Caco-2 (cell line): ENCODE data around the gene FOXO3. TPM values are rescaled to one million over a fixed set of nuclear protein-coding genes. Genes with fewer than 3 reads are reported as not detected.

Experiments
- BruUV-seq: library from RNA; stranded (reverse); fragments of 400-500 nt; replicated peaks from 2 replicates; lab custom pipeline; 2021; lab: Mats Ljungman, UMichigan
- CTCF ChIA-PET: fragments of 300-600 bp; sonication (Branson Sonifier 250); formaldehyde crosslinking; loops from one replicate; lab custom pipeline; 2022; ENCODE audit warnings: antibody characterized with exemption; lab: Charles Lee
- POLR2A ChIA-PET: fragments of 300-600 bp; sonication (Branson Sonifier 250); formaldehyde crosslinking; loops from one replicate; lab custom pipeline; 2022; ENCODE audit warnings: antibody characterized with exemption; lab: Charles Lee
- DNase-seq, 2 experiments: peaks; one replicate each; pipeline versions ENCODE4 v3.0.0 to v3.0.0-alpha.2; 2020 to 2022
- H3K27me3 ChIP-seq: replicated peaks from 2 replicates; pipeline ENCODE4 v1.6.0; 2011; ENCODE audit warnings: low read length; ENCODE audit not compliant: control insufficient read depth, insufficient read depth
- H3K36me3 ChIP-seq: 2 replicates; pipeline ENCODE4 v1.5.1; 2011; ENCODE audit warnings: low read length; ENCODE audit not compliant: control insufficient read depth, insufficient read depth
- H3K4me1 ChIP-seq: fragments of 250-450 bp; sonication (Bioruptor Pico); 2 replicates; pipeline ENCODE4 v1.5.1; 2020; ENCODE audit warnings: mild to moderate bottlenecking
- H3K4me3 ChIP-seq: 2 replicates; pipeline ENCODE4 v1.5.1; 2011; ENCODE audit warnings: low read depth, mild to moderate bottlenecking, control low read depth, low read length
- H3K9me3 ChIP-seq: fragments of 250-450 bp; sonication (Bioruptor Pico); 2 replicates; pipeline ENCODE4 v1.5.1; 2020; ENCODE audit warnings: mild to moderate bottlenecking, moderate library complexity
- H3K27ac Mint-ChIP-seq: one replicate; pipeline ENCODE4 v1.8.0; 2022; ENCODE audit warnings: mixed read lengths; ENCODE audit not compliant: unreplicated experiment
- H3K27me3 Mint-ChIP-seq: one replicate; pipeline ENCODE4 v1.8.0; 2022; ENCODE audit warnings: mixed read lengths; ENCODE audit not compliant: insufficient read depth, unreplicated experiment
- H3K36me3 Mint-ChIP-seq: one replicate; pipeline ENCODE4 v1.8.0; 2022; ENCODE audit warnings: mild to moderate bottlenecking, mixed read lengths; ENCODE audit not compliant: insufficient read depth, unreplicated experiment
- H3K4me1 Mint-ChIP-seq: one replicate; pipeline ENCODE4 v1.8.0; 2022; ENCODE audit warnings: low read depth, mixed read lengths; ENCODE audit not compliant: unreplicated experiment
- H3K4me3 Mint-ChIP-seq: one replicate; pipeline ENCODE4 v1.8.0; 2022; ENCODE audit warnings: mild to moderate bottlenecking, moderate library complexity, mixed read lengths; ENCODE audit not compliant: unreplicated experiment
- H3K9me3 Mint-ChIP-seq: one replicate; pipeline ENCODE4 v1.8.0; 2022; ENCODE audit warnings: mixed read lengths; ENCODE audit not compliant: unreplicated experiment
- intact Hi-C: fragments of 100-400 bp; cut with micrococcal nuclease; formaldehyde crosslinking; loops from one replicate; pipeline ENCODE4 v1.10.0; 2022; ENCODE audit not compliant: unreplicated experiment
- total RNA-seq: library from RNA; stranded (reverse); gene quantifications from 2 replicates; pipeline ENCODE4 v1.2.3, GENCODE V29; 2022
- TF ChIP-seq, protein P1 (sequence below), 2 experiments: fragments of 200-600 bp in 1 of 2; IDR thresholded peaks; 1 replicate in 1 of 2; 2 replicates in 1 of 2; pipeline versions ENCODE4 v1.5.1 to v1.8.0; 2011 to 2022; ENCODE audit warnings: antibody characterized with exemption in 1 of 2, control low read depth in 1 of 2, inconsistent platforms in 1 of 2, low read depth in 1 of 2, low read length in 1 of 2, mild to moderate bottlenecking in 1 of 2, moderate library complexity in 1 of 2; ENCODE audit not compliant: insufficient read depth in 1 of 2, severe bottlenecking in 1 of 2, unreplicated experiment in 1 of 2

The FOXO3 gene
- total RNA-seq, 1 experiment from 2014 or later: 34.3 TPM

DNA sequence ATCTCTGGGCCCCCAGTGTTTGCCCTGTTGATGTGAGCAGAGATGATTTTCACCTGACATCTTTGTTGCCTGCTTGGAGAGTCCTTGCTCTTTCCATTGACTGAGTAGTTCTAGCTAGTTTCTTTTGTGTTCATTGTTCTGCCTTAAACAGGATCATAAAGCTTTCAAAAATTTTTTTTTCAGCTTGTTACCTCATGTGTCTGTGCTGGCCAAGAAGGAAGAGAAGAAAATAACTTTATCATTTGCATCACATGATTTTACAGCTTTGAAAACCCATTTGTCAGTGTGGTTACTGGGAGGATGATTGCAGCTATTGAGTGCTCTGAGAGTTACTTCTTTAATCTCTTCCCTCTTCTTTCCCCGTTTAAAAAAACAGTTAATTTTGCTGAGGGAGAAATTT lies 16.0 kb downstream of the FOXO3 start:
- no peaks in the 10 kb centered on the region for H3K36me3 ChIP-seq
- Mint-ChIP-seq H3K4me3 (no peak overlapping the region), H3K36me3 (peaks cover 33% of the 10 kb centered on the region), H3K27ac (no peak overlapping the region), H3K9me3 (no peaks in the 10 kb centered on the region), H3K27me3 (no peaks in the 10 kb centered on the region), H3K4me1 (peaks cover 18% of the 10 kb centered on the region)
- TF ChIP-seq, protein P1, sequence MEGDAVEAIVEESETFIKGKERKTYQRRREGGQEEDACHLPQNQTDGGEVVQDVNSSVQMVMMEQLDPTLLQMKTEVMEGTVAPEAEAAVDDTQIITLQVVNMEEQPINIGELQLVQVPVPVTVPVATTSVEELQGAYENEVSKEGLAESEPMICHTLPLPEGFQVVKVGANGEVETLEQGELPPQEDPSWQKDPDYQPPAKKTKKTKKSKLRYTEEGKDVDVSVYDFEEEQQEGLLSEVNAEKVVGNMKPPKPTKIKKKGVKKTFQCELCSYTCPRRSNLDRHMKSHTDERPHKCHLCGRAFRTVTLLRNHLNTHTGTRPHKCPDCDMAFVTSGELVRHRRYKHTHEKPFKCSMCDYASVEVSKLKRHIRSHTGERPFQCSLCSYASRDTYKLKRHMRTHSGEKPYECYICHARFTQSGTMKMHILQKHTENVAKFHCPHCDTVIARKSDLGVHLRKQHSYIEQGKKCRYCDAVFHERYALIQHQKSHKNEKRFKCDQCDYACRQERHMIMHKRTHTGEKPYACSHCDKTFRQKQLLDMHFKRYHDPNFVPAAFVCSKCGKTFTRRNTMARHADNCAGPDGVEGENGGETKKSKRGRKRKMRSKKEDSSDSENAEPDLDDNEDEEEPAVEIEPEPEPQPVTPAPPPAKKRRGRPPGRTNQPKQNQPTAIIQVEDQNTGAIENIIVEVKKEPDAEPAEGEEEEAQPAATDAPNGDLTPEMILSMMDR (IDR thresholded peaks at IDR 0.05; ENCODE audit: insufficient read depth in 1 of 2, low read depth in 1 of 2, low read length in 1 of 2, severe bottlenecking in 1 of 2, unreplicated experiment in 1 of 2): no peak
- intact Hi-C loops: no loop called here
- CTCF ChIA-PET: no interaction called here
- no peaks in the 10 kb centered on the region for H3K27me3 ChIP-seq
- H3K4me1 ChIP-seq: peaks cover 17% of the 10 kb centered on the region
- no peaks in the 10 kb centered on the region for H3K9me3 ChIP-seq
- no peak for DNase-seq
- no peak overlapping the region for H3K4me3 ChIP-seq
- POLR2A ChIA-PET: no interaction called here
- no TSS peak for BruUV-seq

DNA sequence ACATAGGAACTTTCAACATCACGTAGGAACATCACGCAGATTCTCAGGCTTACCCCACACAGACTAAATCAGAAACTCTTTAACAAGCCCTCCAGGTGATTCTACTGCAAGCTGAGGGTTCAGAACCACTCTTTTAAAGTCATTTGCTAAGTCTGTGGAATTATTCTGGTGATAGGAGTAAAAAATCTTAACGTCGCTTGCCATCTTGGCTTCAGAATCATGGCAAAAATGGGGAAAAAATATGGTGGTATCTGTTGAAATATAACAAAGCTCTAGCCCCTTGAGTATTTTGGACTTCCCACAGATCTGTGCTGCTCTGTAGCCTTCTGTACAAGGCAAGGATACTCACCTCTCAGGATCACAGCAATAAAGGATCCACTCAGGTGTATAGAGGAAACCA lies 17.4 kb downstream of the FOXO3 start:
- Mint-ChIP-seq H3K27ac (peak overlapping the region; percentile 40), H3K27me3 (no peaks in the 10 kb centered on the region), H3K4me1 (peaks cover 18% of the 10 kb centered on the region), H3K36me3 (peaks cover 27% of the 10 kb centered on the region), H3K4me3 (peak overlapping the region; percentile 21), H3K9me3 (no peaks in the 10 kb centered on the region)
- intact Hi-C loops: no loop called here
- CTCF ChIA-PET: no interaction called here
- BruUV-seq: no TSS peak
- POLR2A ChIA-PET: no interaction called here
- TF ChIP-seq, protein P1 (IDR thresholded peaks at IDR 0.05; ENCODE audit: insufficient read depth in 1 of 2, low read depth in 1 of 2, low read length in 1 of 2, severe bottlenecking in 1 of 2, unreplicated experiment in 1 of 2): no peak
- H3K9me3 ChIP-seq: no peaks in the 10 kb centered on the region
- no peaks in the 10 kb centered on the region for H3K36me3 ChIP-seq
- no peak overlapping the region for H3K4me3 ChIP-seq
- no peaks in the 10 kb centered on the region for H3K27me3 ChIP-seq
- no peak for DNase-seq
- peaks cover 17% of the 10 kb centered on the region for H3K4me1 ChIP-seq

DNA sequence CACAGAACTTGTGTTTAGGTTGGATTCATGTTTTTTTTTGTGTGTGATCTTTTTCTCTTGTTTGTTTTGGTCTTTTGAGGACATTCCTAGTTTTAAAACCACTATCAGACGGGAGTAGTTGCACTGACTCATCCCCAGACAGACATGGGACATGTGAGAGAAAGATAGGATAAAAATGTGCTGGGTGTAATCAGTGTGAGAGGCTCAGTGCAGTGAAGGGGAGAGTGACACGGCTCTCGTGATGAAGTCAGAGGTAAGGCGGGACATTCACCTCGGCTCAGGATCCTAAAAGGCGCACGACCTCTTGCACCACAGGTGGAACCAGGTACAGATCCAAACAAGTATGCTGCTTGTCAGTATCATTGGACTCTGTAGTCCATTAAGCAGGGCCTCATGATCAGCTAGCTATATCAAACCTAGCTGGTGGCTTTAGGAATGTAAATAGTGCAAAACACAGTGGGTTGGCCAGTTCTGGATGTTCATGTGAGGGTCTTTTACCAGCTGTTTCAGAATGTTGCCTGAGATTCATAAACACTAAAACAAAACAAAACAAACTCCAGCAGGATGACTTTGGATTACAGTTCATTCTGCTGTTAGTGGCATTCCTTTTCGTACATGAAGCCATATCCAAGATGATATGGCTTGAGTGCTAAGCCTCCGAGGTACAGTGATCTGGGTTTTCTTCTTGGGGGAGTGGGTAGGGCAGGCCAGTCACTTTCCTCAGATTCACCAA lies 18.0 kb downstream of the FOXO3 start:
- H3K4me1 Mint-ChIP-seq: peaks cover 18% of the 10 kb centered on the region
- DNase-seq: peak in 1 of 2 experiments; percentile 21
- BruUV-seq: no TSS peak
- CTCF ChIA-PET: no interaction called here
- POLR2A ChIA-PET: no interaction called here
- H3K27me3 ChIP-seq: no peaks in the 10 kb centered on the region
- intact Hi-C loops: no loop called here
- no peak overlapping the region for H3K4me3 ChIP-seq
- TF ChIP-seq, protein P1 (IDR thresholded peaks at IDR 0.05; ENCODE audit: insufficient read depth in 1 of 2, low read depth in 1 of 2, low read length in 1 of 2, severe bottlenecking in 1 of 2, unreplicated experiment in 1 of 2): no peak
- no peaks in the 10 kb centered on the region for H3K36me3 ChIP-seq
- H3K4me1 ChIP-seq: peaks cover 17% of the 10 kb centered on the region
- no peaks in the 10 kb centered on the region for H3K9me3 Mint-ChIP-seq
- peak overlapping the region; percentile 40 for H3K27ac Mint-ChIP-seq
- no peaks in the 10 kb centered on the region for H3K9me3 ChIP-seq
- H3K4me3 Mint-ChIP-seq: peak overlapping the region; percentile 21
- H3K36me3 Mint-ChIP-seq: peaks cover 27% of the 10 kb centered on the region
- H3K27me3 Mint-ChIP-seq: no peaks in the 10 kb centered on the region
